Endothelial cell of umbilical vein (primary cell): ENCODE measurements around the gene LRRC3C. TPM values are rescaled to one million over a fixed set of nuclear protein-coding genes. Genes with fewer than 3 reads are reported as not detected.

Source experiments
- BruUV-seq: library from RNA; stranded (reverse); fragments of 400-500 nt; replicated peaks from 2 replicates; lab custom pipeline; 2021; lab: Mats Ljungman, UMichigan
- CTCF ChIA-PET: fragments of 300-600, 350-600 bp; sonication (Branson Sonifier 250); formaldehyde crosslinking; loops from one replicate; lab custom pipeline; 2021; ENCODE audit warnings: antibody characterized with exemption, inconsistent platforms; lab: Charles Lee
- POLR2A ChIA-PET: fragments of 300-600, 350-600 bp; sonication (Branson Sonifier 250); formaldehyde crosslinking; loops from one replicate; lab custom pipeline; 2021; ENCODE audit warnings: antibody characterized with exemption, inconsistent platforms; lab: Charles Lee
- DNase-seq: peaks from one replicate; pipeline ENCODE4 v3.0.0-alpha.2; 2011; ENCODE audit warnings: low read depth, low spot score
- FAIRE-seq: peaks from 2 replicates; lab custom pipeline; 2011; peaks lifted over from hg19 to GRCh38; lab: Jason Lieb, UNC
- H2AFZ ChIP-seq: 2 replicates; pipeline ENCODE4 v1.6.0; 2012; ENCODE audit warnings: low read depth, low read length, control low read depth, inconsistent platforms
- H3K27ac ChIP-seq: 2 replicates; pipeline ENCODE4 v1.5.1; 2011; ENCODE audit warnings: low read depth, mild to moderate bottlenecking, control low read depth, low read length, moderate library complexity; ENCODE audit not compliant: insufficient read depth
- H3K27me3 ChIP-seq, 2 experiments: 2 replicates each; pipeline versions ENCODE4 v1.6.0 to v1.6.1; 2011; ENCODE audit warnings: low read length in 2 of 2, mixed read lengths in 1 of 2; ENCODE audit not compliant: control insufficient read depth in 2 of 2, insufficient read depth in 2 of 2
- H3K36me3 ChIP-seq, 2 experiments: 2 replicates in 1 of 2; 3 replicates in 1 of 2; pipeline ENCODE4 v1.5.1; 2011; ENCODE audit warnings: low read length in 2 of 2, mild to moderate bottlenecking in 1 of 2, moderate library complexity in 1 of 2; ENCODE audit not compliant: control insufficient read depth in 2 of 2, insufficient read depth in 2 of 2; ENCODE audit errors: extremely low read depth in 1 of 2
- H3K4me1 ChIP-seq: 3 replicates; pipeline ENCODE4 v1.5.1; 2011; ENCODE audit warnings: mild to moderate bottlenecking, low read length; ENCODE audit not compliant: control insufficient read depth, insufficient read depth; ENCODE audit errors: extremely low read depth
- H3K4me2 ChIP-seq: 2 replicates; pipeline ENCODE4 v1.6.1; 2011; ENCODE audit warnings: low read length, control low read depth, mixed read lengths; ENCODE audit not compliant: insufficient read depth
- H3K4me3 ChIP-seq, 3 experiments: fragments of 200-600 bp in 1 of 3; sonication (generic), shearing (Covaris generic) in 1 of 3; replicated peaks in 1 of 3; 2 replicates each; pipeline ENCODE4 v1.5.1; 2011 to 2016; ENCODE audit warnings: control low read depth in 3 of 3, low read length in 3 of 3, mild to moderate bottlenecking in 2 of 3, inconsistent platforms in 1 of 3, low read depth in 1 of 3, moderate library complexity in 1 of 3; ENCODE audit not compliant: insufficient read depth in 1 of 3
- H3K79me2 ChIP-seq: 2 replicates; pipeline ENCODE4 v1.6.0; 2012; ENCODE audit warnings: low read length, inconsistent platforms; ENCODE audit not compliant: control insufficient read depth, insufficient read depth
- H3K9ac ChIP-seq: replicated peaks from 2 replicates; pipeline ENCODE3; 2011; ENCODE audit warnings: low read length, control low read depth; ENCODE audit not compliant: insufficient read depth; ENCODE audit errors: extremely low read depth
- H3K9me1 ChIP-seq: replicated peaks from 3 replicates; pipeline ENCODE4 v1.6.0; 2011; ENCODE audit warnings: mild to moderate bottlenecking, low read length; ENCODE audit not compliant: control insufficient read depth, insufficient read depth; ENCODE audit errors: extremely low read depth
- H3K9me3 ChIP-seq: replicated peaks from 2 replicates; pipeline ENCODE4 v1.5.1; 2012; ENCODE audit warnings: low read length, inconsistent platforms; ENCODE audit not compliant: control insufficient read depth, insufficient read depth
- H4K20me1 ChIP-seq: replicated peaks from 2 replicates; pipeline ENCODE3; 2011; ENCODE audit warnings: mild to moderate bottlenecking, low read length; ENCODE audit not compliant: control insufficient read depth, insufficient read depth; ENCODE audit errors: extremely low read depth
- EZH2 ChIP-seq: IDR thresholded peaks from 2 replicates; pipeline ENCODE4 v1.6.1; 2012; ENCODE audit warnings: borderline replicate concordance, low read depth, mild to moderate bottlenecking, moderate library complexity, low read length, inconsistent platforms; ENCODE audit not compliant: severe bottlenecking
- FOS ChIP-seq: IDR thresholded peaks from 2 replicates; pipeline ENCODE4 v1.6.1; 2011; ENCODE audit warnings: mild to moderate bottlenecking, low read length, moderate library complexity, borderline replicate concordance; ENCODE audit not compliant: insufficient read depth
- GATA2 ChIP-seq: IDR thresholded peaks from 2 replicates; pipeline ENCODE4 v1.7.0; 2011; ENCODE audit warnings: low read depth, mild to moderate bottlenecking, moderate library complexity, mixed read lengths, low read length; ENCODE audit not compliant: insufficient read length, insufficient read depth
- JUN ChIP-seq: IDR thresholded peaks from 2 replicates; pipeline ENCODE4 v1.6.1; 2011; ENCODE audit warnings: borderline replicate concordance, low read depth; ENCODE audit not compliant: insufficient read length, insufficient read depth
- MAX ChIP-seq: IDR thresholded peaks from 2 replicates; pipeline ENCODE4 v1.6.1; 2011; ENCODE audit not compliant: insufficient read depth, insufficient read length
- MYC ChIP-seq: IDR thresholded peaks from one replicate; pipeline ENCODE4 v1.6.1; 2011; ENCODE audit warnings: mild to moderate bottlenecking, low read depth, low read length
- POLR2AphosphoS5 ChIP-seq: IDR thresholded peaks from 2 replicates; pipeline ENCODE4 v1.6.1; 2012; ENCODE audit warnings: low read depth, mild to moderate bottlenecking, control low read depth, low read length, moderate library complexity; ENCODE audit not compliant: insufficient read depth
- dilution Hi-C: fragments of 300-500 bp; cut with MboI; formaldehyde crosslinking; loops from one replicate; pipeline ENCODE4 v1.15.0; 2019; ENCODE audit warnings: low sequenced_read_pairs; ENCODE audit not compliant: extremely low pct_ligation_motif_present
- intact Hi-C: fragments of 100-400 bp; cut with micrococcal nuclease; formaldehyde crosslinking; loops from one replicate; pipeline ENCODE4 v1.10.0; 2022
- polyA plus RNA-seq, 4 experiments: library from polyadenylated mRNA; depleted of rRNA in 3 of 4; stranded (reverse) in 3 of 4; unstranded in 1 of 4; fragments of >200 nt; gene quantifications; 2 replicates each; pipeline versions ENCODE4 v1.2.1 to v1.2.3, GENCODE V29; 2011 to 2012; ENCODE audit warnings: missing spikeins in 1 of 4
- total RNA-seq: library from RNA; stranded (reverse); gene quantifications from 2 replicates; pipeline ENCODE4 v1.2.3, GENCODE V29; 2021
- TF ChIP-seq, protein P1 (sequence below), 2 donors: IDR thresholded peaks; 1 replicate in 1 of 2; 2 replicates in 1 of 2; pipeline ENCODE4 v1.5.1; 2011; ENCODE audit warnings: low read length in 2 of 2, mild to moderate bottlenecking in 2 of 2, moderate library complexity in 2 of 2, control low read depth in 1 of 2, inconsistent platforms in 1 of 2, low read depth in 1 of 2; ENCODE audit not compliant: insufficient read depth in 1 of 2; ENCODE audit errors: extremely low read depth in 1 of 2

The LRRC3C gene
- total and polyA plus RNA-seq, 2 donors (not counting 3 experiments of a cell fraction or from before 2014, with no cell fraction given) = not detected

- no peak for TF ChIP-seq MYC
- no peak for TF ChIP-seq JUN
- Histone ChIP-seq H3K9me3 (no peaks in the 10 kb centered on the region), H3K27me3 (no peaks in the 10 kb centered on the region), H3K4me2 (no peak overlapping the region), H3K9ac (no peak overlapping the region), H4K20me1 (no peaks in the 10 kb centered on the region), H3K4me1 (peaks cover 43% of the 10 kb centered on the region), H2AFZ (no peak overlapping the region), H3K79me2 (peaks cover 24% of the 10 kb centered on the region), H3K36me3 (peaks cover 3 to 28% of the 10 kb centered on the region in 2 experiments), H3K9me1 (no peaks in the 10 kb centered on the region), H3K4me3 (no peak overlapping the region), H3K27ac (no peak overlapping the region)
- ChIA-PET POLR2A (no interaction called here), CTCF (interaction anchor here (1.0 to 2.2 kb wide), 3 partner anchors 10 to 33 kb away, joined by 3 to 9 read pairs (median 4); no protein-coding TSS in a partner anchor)
- DNase-seq = no peak
- no peak for FAIRE-seq
- intact Hi-C loops (loop anchor here (2.0 kb wide), 1 partner anchor 55 kb away; the partner anchor contains the start of gene PSMD3), dilution Hi-C loops (no loop called here)
- BruUV-seq = no TSS peak
Measured at GRCh38 chr17:39925282-39926134, 2.0 kb upstream of the LRRC3C start.

- peak overlapping the region in 1 of 3 experiments; percentile 55 for H3K4me3 ChIP-seq
- no peak overlapping the region for H3K27ac ChIP-seq
- H4K20me1 ChIP-seq = no peaks in the 10 kb centered on the region
- intact Hi-C loops (loop anchor here (2.0 kb wide), 1 partner anchor 55 kb away; the partner anchor contains the start of gene PSMD3), dilution Hi-C loops (no loop called here)
- H3K4me2 ChIP-seq = peak overlapping the region; percentile 80
- H3K4me1 ChIP-seq = peaks cover 43% of the 10 kb centered on the region
- TF ChIP-seq MAX = no peak
- no peak for TF ChIP-seq FOS
- TF ChIP-seq JUN = no peak
- TF ChIP-seq EZH2 = no peak
- no peak for TF ChIP-seq MYC
- TF ChIP-seq, protein P1, sequence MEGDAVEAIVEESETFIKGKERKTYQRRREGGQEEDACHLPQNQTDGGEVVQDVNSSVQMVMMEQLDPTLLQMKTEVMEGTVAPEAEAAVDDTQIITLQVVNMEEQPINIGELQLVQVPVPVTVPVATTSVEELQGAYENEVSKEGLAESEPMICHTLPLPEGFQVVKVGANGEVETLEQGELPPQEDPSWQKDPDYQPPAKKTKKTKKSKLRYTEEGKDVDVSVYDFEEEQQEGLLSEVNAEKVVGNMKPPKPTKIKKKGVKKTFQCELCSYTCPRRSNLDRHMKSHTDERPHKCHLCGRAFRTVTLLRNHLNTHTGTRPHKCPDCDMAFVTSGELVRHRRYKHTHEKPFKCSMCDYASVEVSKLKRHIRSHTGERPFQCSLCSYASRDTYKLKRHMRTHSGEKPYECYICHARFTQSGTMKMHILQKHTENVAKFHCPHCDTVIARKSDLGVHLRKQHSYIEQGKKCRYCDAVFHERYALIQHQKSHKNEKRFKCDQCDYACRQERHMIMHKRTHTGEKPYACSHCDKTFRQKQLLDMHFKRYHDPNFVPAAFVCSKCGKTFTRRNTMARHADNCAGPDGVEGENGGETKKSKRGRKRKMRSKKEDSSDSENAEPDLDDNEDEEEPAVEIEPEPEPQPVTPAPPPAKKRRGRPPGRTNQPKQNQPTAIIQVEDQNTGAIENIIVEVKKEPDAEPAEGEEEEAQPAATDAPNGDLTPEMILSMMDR (IDR thresholded peaks at IDR 0.05; ENCODE audit: extremely low read depth in 1 of 2, insufficient read depth in 1 of 2, low read depth in 1 of 2, low read length in 2 of 2) = no peak
- TF ChIP-seq POLR2AphosphoS5 = no peak
- TF ChIP-seq GATA2 = no peak
- H3K36me3 ChIP-seq = peaks cover 3 to 24% of the 10 kb centered on the region in 2 experiments
- no TSS peak for BruUV-seq
- peak; percentile 70 for FAIRE-seq
- no peak overlapping the region for H2AFZ ChIP-seq
- H3K27me3 ChIP-seq = no peaks in the 10 kb centered on the region
- H3K9ac ChIP-seq = no peak overlapping the region
- DNase-seq = no peak
- no peaks in the 10 kb centered on the region for H3K9me3 ChIP-seq
- H3K79me2 ChIP-seq = peaks cover 24% of the 10 kb centered on the region
- ChIA-PET CTCF (interaction anchor here (1.1 to 2.2 kb wide), 2 partner anchors 32 to 55 kb away, joined by 3 to 9 read pairs; partner anchors contain the start of gene PSMD3), POLR2A (no interaction called here)
- no peaks in the 10 kb centered on the region for H3K9me1 ChIP-seq
Measured at GRCh38 chr17:39926135-39926587, 1.4 kb upstream of the LRRC3C start.
